Mucosa of stomach (tissue), 1 donor: ENCODE data around the gene NEURL2.

ENCODE experiments used
- H3K27me3 ChIP-seq: one replicate; pipeline ENCODE4 v1.7.0; 2013; ENCODE audit warnings: mild to moderate bottlenecking, low read length; ENCODE audit not compliant: control insufficient read depth, insufficient read depth
- H3K36me3 ChIP-seq: one replicate; pipeline ENCODE4 v1.7.0; 2013; ENCODE audit warnings: low read length; ENCODE audit not compliant: control insufficient read depth, insufficient read depth
- H3K4me1 ChIP-seq: one replicate; pipeline ENCODE4 v1.7.0; 2013; ENCODE audit warnings: mild to moderate bottlenecking, low read length; ENCODE audit not compliant: control insufficient read depth, insufficient read depth
- H3K4me3 ChIP-seq: one replicate; pipeline ENCODE4 v1.7.0; 2013; ENCODE audit warnings: low read length
- H3K9ac ChIP-seq: one replicate; pipeline ENCODE4 v1.7.0; 2013; ENCODE audit warnings: mild to moderate bottlenecking, low read length, moderate library complexity
- H3K9me3 ChIP-seq: one replicate; pipeline ENCODE4 v1.7.0; 2013; ENCODE audit warnings: mild to moderate bottlenecking, low read length, moderate library complexity; ENCODE audit not compliant: control insufficient read depth
- donor health status: Pancreatic carcinoma.

NEURL2 gene

DNA sequence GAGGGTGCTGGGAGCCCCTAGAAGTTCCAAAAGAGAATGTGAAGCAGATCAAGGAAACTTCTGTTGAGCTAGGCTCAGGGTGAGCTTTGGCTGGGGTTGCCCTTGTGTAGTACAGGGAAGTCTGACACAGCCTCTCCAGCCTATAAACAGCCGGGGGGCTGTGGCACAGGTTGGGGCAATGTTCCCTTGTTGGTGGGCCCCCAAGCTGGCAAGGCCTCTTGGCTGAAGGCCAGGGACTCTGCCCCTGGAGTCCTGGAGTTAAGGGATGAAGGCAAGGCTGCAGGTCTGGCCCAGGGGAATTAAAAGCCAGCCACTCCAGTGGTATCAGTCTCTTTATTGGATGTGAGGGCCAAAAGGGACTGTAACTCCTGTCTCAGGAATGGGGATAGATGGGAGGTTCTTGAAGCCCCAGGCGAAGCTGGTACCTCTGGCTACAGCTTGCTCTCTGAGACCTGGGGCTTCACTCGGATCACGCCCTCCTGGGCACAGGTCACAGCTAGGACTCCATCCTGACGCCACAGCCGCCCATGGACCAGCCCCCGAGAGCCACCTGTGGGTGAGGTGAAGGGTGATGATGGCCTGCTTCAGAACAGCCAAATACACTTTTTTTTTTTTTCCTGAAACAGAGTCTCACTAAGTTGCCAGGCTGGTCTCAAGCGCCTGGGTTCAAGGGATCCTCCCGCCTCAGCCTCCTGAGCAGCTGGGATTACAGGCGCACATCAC is 49.4 kb downstream of the NEURL2 start:
- H3K27me3 ChIP-seq, result no peaks in the 10 kb centered on the region
- H3K9me3 ChIP-seq, result no peaks in the 10 kb centered on the region
- peaks cover 5% of the 10 kb centered on the region for H3K4me1 ChIP-seq
- H3K36me3 ChIP-seq, result peaks cover 26% of the 10 kb centered on the region
- H3K9ac ChIP-seq, result no peak overlapping the region
- no peak overlapping the region for H3K4me3 ChIP-seq

DNA sequence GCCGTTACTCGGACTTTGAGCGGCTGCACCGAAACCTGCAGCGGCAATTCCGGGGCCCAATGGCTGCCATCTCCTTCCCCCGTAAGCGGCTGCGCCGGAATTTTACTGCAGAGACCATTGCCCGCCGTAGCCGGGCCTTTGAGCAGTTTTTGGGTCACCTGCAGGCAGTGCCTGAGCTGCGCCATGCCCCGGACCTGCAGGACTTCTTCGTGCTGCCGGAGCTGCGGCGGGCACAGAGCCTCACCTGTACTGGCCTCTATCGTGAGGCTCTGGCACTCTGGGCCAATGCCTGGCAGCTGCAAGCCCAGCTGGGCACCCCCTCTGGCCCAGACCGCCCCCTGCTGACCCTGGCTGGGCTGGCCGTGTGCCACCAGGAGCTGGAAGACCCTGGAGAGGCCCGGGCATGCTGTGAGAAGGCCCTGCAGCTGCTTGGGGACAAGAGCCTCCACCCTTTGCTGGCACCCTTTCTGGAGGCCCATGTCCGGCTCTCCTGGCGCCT is 50.3 kb downstream of the NEURL2 start:
- Histone ChIP-seq H3K4me3 (no peak overlapping the region), H3K9me3 (no peaks in the 10 kb centered on the region), H3K9ac (no peak overlapping the region), H3K36me3 (peaks cover 26% of the 10 kb centered on the region), H3K27me3 (no peaks in the 10 kb centered on the region), H3K4me1 (peaks cover 8% of the 10 kb centered on the region)
